K562 (cell line): ENCODE measurements around the gene UFSP2. TPM values are rescaled to one million over a fixed set of nuclear protein-coding genes. Genes with fewer than 3 reads are reported as not detected.

Experiments used
- ATAC-seq: fragments of 200-7000 bp; cut with Tn5 transposase; 3 replicates; pipeline ENCODE4 v1.9.1; 2020; ENCODE audit warnings: moderate library complexity
- BruUV-seq: library from RNA; stranded (reverse); fragments of 400-500 nt; replicated peaks from 2 replicates; lab custom pipeline; 2021; lab: Mats Ljungman, UMichigan
- CTCF ChIA-PET: fragments of 300-600 bp; formaldehyde crosslinking; extraction: SDS; loops from one replicate; lab custom pipeline; 2021; ENCODE audit warnings: low intra/inter-chr PET ratio; lab: Yijun Ruan, JAX
- POLR2A ChIA-PET: fragments of 300-600, 350-650 bp; sonication (Branson Sonifier 250); formaldehyde crosslinking; extraction: SDS; loops from one replicate; lab custom pipeline; 2021; ENCODE audit warnings: antibody characterized with exemption, inconsistent platforms; lab: Yijun Ruan, JAX
- DNase-seq, 4 experiments: peaks; one replicate each; pipeline versions ENCODE4 v3.0.0 to v3.0.0-alpha.2; 2011 to 2018; ENCODE audit warnings: low spot score in 3 of 4, mixed read lengths in 3 of 4; ENCODE audit errors: extremely low read depth in 1 of 4
- FAIRE-seq: peaks from 2 replicates; lab custom pipeline; 2011; peaks lifted over from hg19 to GRCh38; lab: Jason Lieb, UNC
- H2AFZ ChIP-seq: 2 replicates; pipeline ENCODE4 v1.6.0; 2011; ENCODE audit warnings: low read depth, low read length, control low read depth, inconsistent platforms
- H3K27ac ChIP-seq: fragments of 200-600 bp; 3 replicates; pipeline ENCODE4 v1.8.0; 2011; ENCODE audit warnings: low read depth, mild to moderate bottlenecking, control low read depth, inconsistent platforms, low read length, moderate library complexity, mixed read lengths; ENCODE audit errors: extremely low read depth
- H3K27me3 ChIP-seq, 2 experiments: fragments of 300-600 bp in 1 of 2; 2 replicates in 1 of 2; 3 replicates in 1 of 2; pipeline versions ENCODE4 v1.6.0 to v1.8.0; 2011; ENCODE audit warnings: inconsistent platforms in 2 of 2, low read length in 2 of 2, mild to moderate bottlenecking in 1 of 2, mixed read lengths in 1 of 2, moderate library complexity in 1 of 2; ENCODE audit not compliant: control insufficient read depth in 2 of 2, insufficient read depth in 2 of 2
- H3K36me3 ChIP-seq: fragments of 300-600 bp; 3 replicates; pipeline ENCODE4 v1.8.0; 2011; ENCODE audit warnings: mild to moderate bottlenecking, low read length, inconsistent platforms; ENCODE audit not compliant: control insufficient read depth, insufficient read depth
- H3K4me1 ChIP-seq, 2 experiments: fragments of 200-600 bp in 1 of 2; replicated peaks in 1 of 2; 2 replicates in 1 of 2; 3 replicates in 1 of 2; pipeline versions ENCODE4 v1.5.1 to v1.8.0; 2011; ENCODE audit warnings: inconsistent platforms in 2 of 2, low read length in 2 of 2, mild to moderate bottlenecking in 1 of 2, mixed read lengths in 1 of 2, moderate library complexity in 1 of 2; ENCODE audit not compliant: control insufficient read depth in 2 of 2, insufficient read depth in 2 of 2
- H3K4me2 ChIP-seq: 2 replicates; pipeline ENCODE4 v1.6.1; 2011; ENCODE audit warnings: low read length, control low read depth, inconsistent platforms, mixed read lengths; ENCODE audit not compliant: insufficient read depth
- H3K4me3 ChIP-seq: fragments of 200-600 bp; sonication (generic), shearing (Covaris generic); 2 replicates; pipeline ENCODE4 v1.5.1; 2016; ENCODE audit warnings: control low read depth, inconsistent platforms
- H3K79me2 ChIP-seq: fragments of 200-600 bp; 3 replicates; pipeline ENCODE4 v1.8.0; 2011; ENCODE audit warnings: low read length, inconsistent platforms; ENCODE audit not compliant: control insufficient read depth, insufficient read depth
- H3K9ac ChIP-seq, 2 experiments: 2 replicates each; pipeline versions ENCODE4 v1.6.0 to v1.6.1; 2011; ENCODE audit warnings: low read depth in 2 of 2, low read length in 2 of 2, control low read depth in 1 of 2, inconsistent platforms in 1 of 2, mild to moderate bottlenecking in 1 of 2, mixed read lengths in 1 of 2; ENCODE audit not compliant: insufficient read depth in 1 of 2
- H3K9me1 ChIP-seq: one replicate; pipeline ENCODE4 v1.6.0; 2011; ENCODE audit warnings: inconsistent platforms, mild to moderate bottlenecking, low read length, moderate library complexity; ENCODE audit not compliant: control insufficient read depth, insufficient read depth
- H3K9me3 ChIP-seq: replicated peaks from 2 replicates; pipeline ENCODE4 v1.5.1; 2011; ENCODE audit warnings: low read depth, low read length, inconsistent platforms; ENCODE audit not compliant: control insufficient read depth, insufficient read depth
- H4K20me1 ChIP-seq: replicated peaks from 2 replicates; pipeline ENCODE4 v1.6.1; 2011; ENCODE audit warnings: low read length, inconsistent platforms, mixed read lengths; ENCODE audit not compliant: control insufficient read depth, insufficient read depth
- ARID2 ChIP-seq: fragments of 450-650 bp; IDR thresholded peaks from 2 replicates; pipeline ENCODE4 v1.6.1; 2017; ENCODE audit warnings: antibody characterized with exemption, mild to moderate bottlenecking
- BHLHE40 ChIP-seq: IDR thresholded peaks from 2 replicates; pipeline ENCODE4 v1.6.1; 2011; ENCODE audit warnings: low read length, improper control_type of control experiment
- EHMT2 ChIP-seq: fragments of 450-650 bp; IDR thresholded peaks from 2 replicates; pipeline ENCODE4 v1.6.1; 2018; ENCODE audit warnings: antibody characterized with exemption
- FOSL1 ChIP-seq: fragments of 200-800 bp; sonication (Bioruptor generic); conservative IDR thresholded peaks from 2 replicates; pipeline ENCODE4 v1.6.1; 2016; ENCODE audit warnings: missing genetic modification characterization, missing compliant biosample characterization
- FOXP1 ChIP-seq: sonication (generic); formaldehyde crosslinking; IDR thresholded peaks from 2 replicates; pipeline ENCODE4 v1.8.0; 2022; ENCODE audit warnings: mild to moderate bottlenecking, missing genetic modification reagents
- HNRNPL ChIP-seq: fragments of 200-400 bp; formaldehyde crosslinking; IDR thresholded peaks from 2 replicates; pipeline ENCODE4 v1.6.1; 2017; ENCODE audit warnings: low read depth, mild to moderate bottlenecking, low read length
- HNRNPLL ChIP-seq: fragments of 200-400 bp; formaldehyde crosslinking; IDR thresholded peaks from 2 replicates; pipeline ENCODE4 v1.6.1; 2017; ENCODE audit warnings: low read length, low read depth, mild to moderate bottlenecking; ENCODE audit not compliant: poor library complexity, severe bottlenecking
- LARP7 ChIP-seq: fragments of 450-650 bp; IDR thresholded peaks from 2 replicates; pipeline ENCODE4 v1.6.1; 2016
- MAFF ChIP-seq: IDR thresholded peaks from 2 replicates; pipeline ENCODE4 v1.6.1; 2012; ENCODE audit warnings: low read length, improper control_type of control experiment
- MTA1 ChIP-seq: fragments of 450-650 bp; IDR thresholded peaks from 2 replicates; pipeline ENCODE4 v1.6.1; 2017; ENCODE audit warnings: borderline replicate concordance
- RNF2 ChIP-seq: sonication (generic); IDR thresholded peaks from 2 replicates; pipeline ENCODE4 v1.6.1; 2016
- U2AF1 ChIP-seq: fragments of 200-400 bp; formaldehyde crosslinking; optimal IDR thresholded peaks from 2 replicates; pipeline ENCODE3; 2017; ENCODE audit warnings: mild to moderate bottlenecking, low read depth, low read length, moderate library complexity
- ZBTB8A ChIP-seq: fragments of 450-650 bp; IDR thresholded peaks from 2 replicates; pipeline ENCODE4 v1.6.1; 2018; ENCODE audit warnings: mild to moderate bottlenecking, moderate library complexity; ENCODE audit not compliant: partially characterized antibody
- ZNF140 ChIP-seq: fragments of 250-450 bp; sonication (Bioruptor Pico); IDR thresholded peaks from 2 replicates; pipeline ENCODE4 v1.8.0; 2021; ENCODE audit warnings: moderate library complexity, mild to moderate bottlenecking, inconsistent platforms
- ZNF24 ChIP-seq: fragments of 450-650 bp; IDR thresholded peaks from 2 replicates; pipeline ENCODE4 v1.6.1; 2016
- WGBS: fragments of 100-300 bp; shearing (Covaris generic); methylation state at CpG from one replicate; pipeline ENCODE4 v1.1.6; 2016; ENCODE audit warnings: low coverage, mixed read lengths; ENCODE audit not compliant: insufficient coverage; ENCODE audit errors: missing lambda C conversion rate; 5-methylcytosine and 5-hydroxymethylcytosine counted together
- in situ Hi-C: fragments of 300-500 bp; cut with MboI; formaldehyde crosslinking; loops from 4 replicates; pipeline ENCODE4 v1.15.0; 2018; ENCODE audit warnings: inconsistent platforms, mixed read lengths
- intact Hi-C: fragments of 100-400 bp; cut with micrococcal nuclease; formaldehyde crosslinking; loops from 2 replicates; pipeline ENCODE4 v1.14.2; 2022
- polyA plus RNA-seq, 8 experiments: library from polyadenylated mRNA; depleted of rRNA in 4 of 8; stranded (reverse) in 5 of 8; unstranded in 3 of 8; fragments of >200 nt; fragmentation: Nextera tagmentation in 2 of 8; fragmentation: Illumina TruSeq in 1 of 8; extraction: Ambion mirVana in 2 of 8; extraction: Trizol in 1 of 8; gene quantifications; 2 replicates each; pipeline versions ENCODE4 v1.2.1 to v1.2.3, GENCODE V29; 2011 to 2014; ENCODE audit warnings: inconsistent platforms in 1 of 8, missing spikeins in 1 of 8
- total RNA-seq, 7 experiments: library from RNA; depleted of rRNA in 6 of 7; stranded (reverse); fragments of >200 nt in 6 of 7; fragmentation: Illumina TruSeq in 2 of 7; extraction: Trizol in 2 of 7; gene quantifications; 2 replicates each; pipeline versions ENCODE4 v1.2.1 to v1.2.3, GENCODE V29; 2011 to 2021; ENCODE audit warnings: low replicate concordance in 1 of 7
- TF ChIP-seq, protein P1 (sequence below): fragments of 450-650 bp; IDR thresholded peaks from 2 replicates; pipeline ENCODE4 v1.6.1; 2017; ENCODE audit warnings: antibody characterized with exemption

Gene UFSP2
- total and polyA plus RNA-seq, 9 of the 15 experiments (the other 6 are each of a cell fraction or from before 2014, with no cell fraction given) = 20.1 to 55.8 (median 26.6) TPM

- no peak overlapping the region for H3K4me2 ChIP-seq
- H3K9me1 ChIP-seq = no peaks in the 10 kb centered on the region
- TF ChIP-seq FOSL1 (tag) = no peak
- no peak for TF ChIP-seq ZNF24
- TF ChIP-seq ARID2 = no peak
- TF ChIP-seq, protein P1, sequence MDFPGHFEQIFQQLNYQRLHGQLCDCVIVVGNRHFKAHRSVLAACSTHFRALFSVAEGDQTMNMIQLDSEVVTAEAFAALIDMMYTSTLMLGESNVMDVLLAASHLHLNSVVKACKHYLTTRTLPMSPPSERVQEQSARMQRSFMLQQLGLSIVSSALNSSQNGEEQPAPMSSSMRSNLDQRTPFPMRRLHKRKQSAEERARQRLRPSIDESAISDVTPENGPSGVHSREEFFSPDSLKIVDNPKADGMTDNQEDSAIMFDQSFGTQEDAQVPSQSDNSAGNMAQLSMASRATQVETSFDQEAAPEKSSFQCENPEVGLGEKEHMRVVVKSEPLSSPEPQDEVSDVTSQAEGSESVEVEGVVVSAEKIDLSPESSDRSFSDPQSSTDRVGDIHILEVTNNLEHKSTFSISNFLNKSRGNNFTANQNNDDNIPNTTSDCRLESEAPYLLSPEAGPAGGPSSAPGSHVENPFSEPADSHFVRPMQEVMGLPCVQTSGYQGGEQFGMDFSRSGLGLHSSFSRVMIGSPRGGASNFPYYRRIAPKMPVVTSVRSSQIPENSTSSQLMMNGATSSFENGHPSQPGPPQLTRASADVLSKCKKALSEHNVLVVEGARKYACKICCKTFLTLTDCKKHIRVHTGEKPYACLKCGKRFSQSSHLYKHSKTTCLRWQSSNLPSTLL = no peak
- TF ChIP-seq U2AF1 = no peak
- no peak for TF ChIP-seq MTA1
- no peak for TF ChIP-seq FOXP1 (CRISPR knock-in tag)
- TF ChIP-seq MAFF = no peak
- TF ChIP-seq BHLHE40 = no peak
- TF ChIP-seq RNF2 = no peak
- TF ChIP-seq ZBTB8A = no peak
- TF ChIP-seq ZNF140 (CRISPR knock-in tag) = no peak
- no peak for TF ChIP-seq LARP7
- no peak for TF ChIP-seq HNRNPL
- TF ChIP-seq EHMT2 = no peak
- TF ChIP-seq HNRNPLL = no peak
- no peak overlapping the region for H3K9ac ChIP-seq
- no peak for FAIRE-seq
- no peak overlapping the region for H3K27ac ChIP-seq
- in situ Hi-C loops (no loop called here), intact Hi-C loops (no loop called here)
- POLR2A ChIA-PET = interaction anchor here (0.6 to 0.8 kb wide), 2 partner anchors 179 to 590 kb away, joined by 3 read pairs; no protein-coding TSS in a partner anchor
- peaks cover 0 to 5% of the 10 kb centered on the region in 2 experiments; a peak in 2 of 5 replicates for H3K4me1 ChIP-seq
- no TSS peak for BruUV-seq
- H3K27me3 ChIP-seq = no peaks in the 10 kb centered on the region
- no peak overlapping the region for H3K4me3 ChIP-seq
- 81% methylated on average over 2 of the region's 2 CpGs for WGBS
- DNase-seq = no peak
- no peaks in the 10 kb centered on the region for H4K20me1 ChIP-seq
- H2AFZ ChIP-seq = no peak overlapping the region
- peaks cover 34% of the 10 kb centered on the region; the same call in 2 of the 3 replicates for H3K36me3 ChIP-seq
- H3K79me2 ChIP-seq = peaks cover 24% of the 10 kb centered on the region
- CTCF ChIA-PET = no interaction called here
- ATAC-seq = no peak
- peaks cover 4% of the 10 kb centered on the region; the same call in 1 of the 2 replicates for H3K9me3 ChIP-seq
Measured at GRCh38 chr4:185421366-185422124, 4.2 kb downstream of the UFSP2 start.
